ENCODE data around the gene TMEM144.
A peak's percentile ranks its signal among the peaks of the same experiment; 100 is the strongest.

DNA sequence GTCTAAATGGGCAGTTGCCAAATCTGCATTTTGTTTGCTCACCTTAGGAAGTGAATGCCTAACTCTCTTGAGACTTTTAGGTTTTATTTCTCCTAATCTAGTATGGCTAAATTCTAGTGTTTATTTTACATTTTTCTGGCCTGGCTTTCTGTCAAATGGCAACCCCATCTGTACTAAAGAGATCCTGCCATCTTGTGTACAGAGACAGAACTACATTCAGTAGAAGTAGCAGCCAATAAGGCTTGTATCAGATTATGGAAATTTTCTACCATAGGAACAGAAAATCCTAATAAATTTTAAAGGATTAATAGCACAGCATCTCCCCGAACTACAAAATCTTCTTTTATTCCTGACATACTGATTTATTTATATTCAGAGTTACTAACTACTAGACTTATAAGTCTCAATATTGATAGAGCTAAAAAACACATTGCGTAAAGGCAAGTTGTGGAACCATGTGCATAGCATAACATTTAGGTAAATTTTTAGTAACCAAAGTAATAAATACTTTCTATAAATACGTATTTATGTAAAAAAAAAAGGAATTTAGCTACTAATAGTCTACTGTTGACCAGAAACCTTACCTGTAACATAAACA, 45.5 kb downstream of the TMEM144 start:
- TF ChIP-seq, protein P1, sequence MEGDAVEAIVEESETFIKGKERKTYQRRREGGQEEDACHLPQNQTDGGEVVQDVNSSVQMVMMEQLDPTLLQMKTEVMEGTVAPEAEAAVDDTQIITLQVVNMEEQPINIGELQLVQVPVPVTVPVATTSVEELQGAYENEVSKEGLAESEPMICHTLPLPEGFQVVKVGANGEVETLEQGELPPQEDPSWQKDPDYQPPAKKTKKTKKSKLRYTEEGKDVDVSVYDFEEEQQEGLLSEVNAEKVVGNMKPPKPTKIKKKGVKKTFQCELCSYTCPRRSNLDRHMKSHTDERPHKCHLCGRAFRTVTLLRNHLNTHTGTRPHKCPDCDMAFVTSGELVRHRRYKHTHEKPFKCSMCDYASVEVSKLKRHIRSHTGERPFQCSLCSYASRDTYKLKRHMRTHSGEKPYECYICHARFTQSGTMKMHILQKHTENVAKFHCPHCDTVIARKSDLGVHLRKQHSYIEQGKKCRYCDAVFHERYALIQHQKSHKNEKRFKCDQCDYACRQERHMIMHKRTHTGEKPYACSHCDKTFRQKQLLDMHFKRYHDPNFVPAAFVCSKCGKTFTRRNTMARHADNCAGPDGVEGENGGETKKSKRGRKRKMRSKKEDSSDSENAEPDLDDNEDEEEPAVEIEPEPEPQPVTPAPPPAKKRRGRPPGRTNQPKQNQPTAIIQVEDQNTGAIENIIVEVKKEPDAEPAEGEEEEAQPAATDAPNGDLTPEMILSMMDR (conservative IDR thresholded peaks at IDR 0.05): peak; percentile 77
- no peak for TF ChIP-seq ZFX (IDR thresholded peaks at IDR 0.05)
